Activated T-cell treated with anti-CD3 and anti-CD28 coated beads, Interleukin-2, amount 50 U/mL, for 4 hours (primary cell): ENCODE data around the gene KIAA0513. TPM values are rescaled to one million over a fixed set of nuclear protein-coding genes. Genes with fewer than 3 reads are reported as not detected.
"Not testable (repeated sequence)": the region's sequence is repeated elsewhere in the genome, so short reads cannot be mapped to it uniquely, and the experiment has no call there.

ENCODE experiments used
- ATAC-seq, 2 donors: fragments of 200-7000 bp; cut with Tn5 transposase; one replicate each; pipeline ENCODE4 v1.10.0; 2021
- DNase-seq: peaks from one replicate; pipeline ENCODE4 v3.0.0-alpha.2; 2020
- H3K27me3 Mint-ChIP-seq: one replicate; pipeline ENCODE4 v1.8.0; 2021; ENCODE audit warnings: low read depth, mixed read lengths
- H3K36me3 Mint-ChIP-seq: one replicate; pipeline ENCODE4 v1.8.0; 2022; ENCODE audit warnings: mixed read lengths; ENCODE audit not compliant: insufficient read depth
- H3K4me1 Mint-ChIP-seq: one replicate; pipeline ENCODE4 v1.8.0; 2021; ENCODE audit warnings: low read depth, mixed read lengths
- H3K4me3 Mint-ChIP-seq: one replicate; pipeline ENCODE4 v1.8.0; 2021; ENCODE audit warnings: mild to moderate bottlenecking, moderate library complexity, mixed read lengths
- H3K9me3 Mint-ChIP-seq: one replicate; pipeline ENCODE4 v1.8.0; 2021; ENCODE audit warnings: mixed read lengths
- total RNA-seq, 3 donors: library from RNA; stranded (reverse); gene quantifications; one replicate each; pipeline ENCODE4 v1.2.1, GENCODE V29; 2021

KIAA0513 gene
- total RNA-seq, 3 donors from 2014 or later: 13.6 to 19.6 (median 17.6) TPM

- Mint-ChIP-seq H3K9me3 (no peaks in the 10 kb centered on the region), H3K36me3 (no peaks in the 10 kb centered on the region), H3K4me1 (peaks cover 9% of the 10 kb centered on the region), H3K4me3 (no peak overlapping the region), H3K27me3 (no peaks in the 10 kb centered on the region)
- DNase-seq: no peak
- ATAC-seq: no peak
Measured at GRCh38 chr16:85113168-85113733, 85.7 kb downstream of the KIAA0513 start.

GRCh38 chr16:85113913-85114312 lies 86.3 kb downstream of the KIAA0513 start:
- peaks cover 9% of the 10 kb centered on the region for H3K4me1 Mint-ChIP-seq
- no peak for DNase-seq
- no peak for ATAC-seq
- no peaks in the 10 kb centered on the region for H3K36me3 Mint-ChIP-seq
- no peaks in the 10 kb centered on the region for H3K27me3 Mint-ChIP-seq
- H3K9me3 Mint-ChIP-seq: no peaks in the 10 kb centered on the region
- H3K4me3 Mint-ChIP-seq: no peak overlapping the region

GRCh38 chr16:85114909-85115567 lies 87.4 kb downstream of the KIAA0513 start:
- peak overlapping the region; percentile 75 for H3K4me3 Mint-ChIP-seq

GRCh38 chr16:85117418-85117817 lies 89.8 kb downstream of the KIAA0513 start:
- no peaks in the 10 kb centered on the region for H3K27me3 Mint-ChIP-seq
- no peak overlapping the region for H3K4me3 Mint-ChIP-seq
- ATAC-seq: no peak
- H3K9me3 Mint-ChIP-seq: no peaks in the 10 kb centered on the region
- DNase-seq: no peak
- H3K36me3 Mint-ChIP-seq: no peaks in the 10 kb centered on the region
- peaks cover 9% of the 10 kb centered on the region for H3K4me1 Mint-ChIP-seq

More at GRCh38 chr16:85114909-85115567, 87.4 kb downstream of the KIAA0513 start:
- Mint-ChIP-seq H3K36me3 (no peaks in the 10 kb centered on the region), H3K9me3 (no peaks in the 10 kb centered on the region), H3K4me1 (peaks cover 9% of the 10 kb centered on the region), H3K27me3 (no peaks in the 10 kb centered on the region)
- DNase-seq (peak; percentile 78), ATAC-seq (peak; percentile 87 to 94)

- Mint-ChIP-seq H3K27me3 (no peaks in the 10 kb centered on the region), H3K4me3 (no peak overlapping the region), H3K9me3 (peaks cover 2% of the 10 kb centered on the region), H3K4me1 (peaks cover 5% of the 10 kb centered on the region), H3K36me3 (no peaks in the 10 kb centered on the region)
- DNase-seq (no peak), ATAC-seq (no peak)
Measured at GRCh38 chr16:85120006-85120340, 92.4 kb downstream of the KIAA0513 start.

- H3K4me1 Mint-ChIP-seq: peaks cover 10% of the 10 kb centered on the region
- H3K36me3 Mint-ChIP-seq, ATAC-seq, DNase-seq, H3K4me3 Mint-ChIP-seq, H3K9me3 Mint-ChIP-seq, H3K27me3 Mint-ChIP-seq: not testable (repeated sequence)
Measured at GRCh38 chr16:85123441-85123840, 95.8 kb downstream of the KIAA0513 start.

GRCh38 chr16:85123891-85124635 lies 96.5 kb downstream of the KIAA0513 start:
- H3K4me1 Mint-ChIP-seq: peaks cover 10% of the 10 kb centered on the region
- ATAC-seq (no peak), DNase-seq (no peak)
- no peak overlapping the region for H3K4me3 Mint-ChIP-seq
- peaks cover 3% of the 10 kb centered on the region for H3K9me3 Mint-ChIP-seq
- H3K36me3 Mint-ChIP-seq: no peaks in the 10 kb centered on the region
- no peaks in the 10 kb centered on the region for H3K27me3 Mint-ChIP-seq

GRCh38 chr16:85124636-85125346 lies 97.2 kb downstream of the KIAA0513 start:
- DNase-seq (no peak), ATAC-seq (no peak)
- H3K27me3 Mint-ChIP-seq: no peaks in the 10 kb centered on the region
- no peaks in the 10 kb centered on the region for H3K36me3 Mint-ChIP-seq
- H3K4me1 Mint-ChIP-seq: peaks cover 10% of the 10 kb centered on the region
- peaks cover 3% of the 10 kb centered on the region for H3K9me3 Mint-ChIP-seq
- H3K4me3 Mint-ChIP-seq: no peak overlapping the region

GRCh38 chr16:85125570-85126393 lies 98.2 kb downstream of the KIAA0513 start:
- Mint-ChIP-seq H3K4me1 (peaks cover 10% of the 10 kb centered on the region), H3K4me3 (no peak overlapping the region), H3K9me3 (peaks cover 3% of the 10 kb centered on the region), H3K36me3 (no peaks in the 10 kb centered on the region), H3K27me3 (no peaks in the 10 kb centered on the region)
- DNase-seq (no peak), ATAC-seq (no peak)

GRCh38 chr16:85126394-85126704 lies 98.8 kb downstream of the KIAA0513 start:
- peaks cover 10% of the 10 kb centered on the region for H3K4me1 Mint-ChIP-seq
- DNase-seq: no peak
- H3K9me3 Mint-ChIP-seq: peaks cover 3% of the 10 kb centered on the region
- H3K36me3 Mint-ChIP-seq: no peaks in the 10 kb centered on the region
- no peaks in the 10 kb centered on the region for H3K27me3 Mint-ChIP-seq
- no peak for ATAC-seq
- no peak overlapping the region for H3K4me3 Mint-ChIP-seq

GRCh38 chr16:85126705-85127378 lies 99.2 kb downstream of the KIAA0513 start:
- Mint-ChIP-seq H3K9me3 (peaks cover 3% of the 10 kb centered on the region), H3K27me3 (no peaks in the 10 kb centered on the region), H3K4me3 (no peak overlapping the region), H3K4me1 (peaks cover 10% of the 10 kb centered on the region), H3K36me3 (no peaks in the 10 kb centered on the region)
- ATAC-seq: peak; percentile 21 to 43
- peak; percentile 55 for DNase-seq

- Mint-ChIP-seq H3K27me3 (no peaks in the 10 kb centered on the region), H3K4me3 (no peak overlapping the region), H3K9me3 (peaks cover 3% of the 10 kb centered on the region), H3K4me1 (peaks cover 10% of the 10 kb centered on the region), H3K36me3 (no peaks in the 10 kb centered on the region)
- no peak for DNase-seq
- ATAC-seq: no peak
Measured at GRCh38 chr16:85127379-85127723, 99.8 kb downstream of the KIAA0513 start.

- peaks cover 3% of the 10 kb centered on the region for H3K9me3 Mint-ChIP-seq
- peaks cover 10% of the 10 kb centered on the region for H3K4me1 Mint-ChIP-seq
- ATAC-seq (no peak), DNase-seq (no peak)
- no peaks in the 10 kb centered on the region for H3K27me3 Mint-ChIP-seq
- no peaks in the 10 kb centered on the region for H3K36me3 Mint-ChIP-seq
- no peak overlapping the region for H3K4me3 Mint-ChIP-seq
Measured at GRCh38 chr16:85128079-85128837, 100.7 kb downstream of the KIAA0513 start.
